Measurements from ENCODE around the gene SMTNL2.
"Not testable (repeated sequence)": the region's sequence is repeated elsewhere in the genome, so short reads cannot be mapped to it uniquely, and the experiment has no call there.

Gene SMTNL2

GRCh38 chr17:4639301-4640059 lies 55.2 kb downstream of the SMTNL2 start:
- not testable (repeated sequence) for DNase-seq

- not testable (repeated sequence) for DNase-seq
Observed at GRCh38 chr17:4640569-4641188, 56.4 kb downstream of the SMTNL2 start.

- no peak for DNase-seq
Observed at GRCh38 chr17:4641297-4642195, 57.2 kb downstream of the SMTNL2 start, which contains the start of gene ALOX15. Gene ALOX15 (minus strand): TSS chr17:4641678. CDS start chr17:4641651, 27 bp downstream.

GRCh38 chr17:4642286-4642685 lies 58.0 kb downstream of the SMTNL2 start:
- DNase-seq, result no peak

DNA sequence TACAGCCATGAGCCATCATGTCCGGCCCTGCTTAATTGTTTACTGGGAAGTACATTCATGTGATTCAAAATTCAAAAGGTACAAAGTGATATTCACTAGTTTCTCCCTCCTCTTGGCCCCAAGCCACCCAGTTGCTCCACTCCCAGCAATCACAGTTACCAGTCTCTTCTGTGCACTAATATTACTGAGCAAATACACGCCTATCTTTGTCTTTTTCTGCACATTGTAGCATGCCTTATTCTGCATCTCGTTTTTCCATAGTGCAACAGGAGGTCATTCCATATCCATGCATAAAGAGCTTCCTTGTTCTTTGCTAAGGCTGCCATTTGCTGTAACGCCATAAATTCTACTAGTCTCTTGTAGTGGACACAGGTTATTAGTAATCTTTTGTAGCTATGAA lies 59.3 kb downstream of the SMTNL2 start:
- DNase-seq, result no peak

GRCh38 chr17:4645642-4646041 lies 61.3 kb downstream of the SMTNL2 start:
- no peak for DNase-seq

DNA sequence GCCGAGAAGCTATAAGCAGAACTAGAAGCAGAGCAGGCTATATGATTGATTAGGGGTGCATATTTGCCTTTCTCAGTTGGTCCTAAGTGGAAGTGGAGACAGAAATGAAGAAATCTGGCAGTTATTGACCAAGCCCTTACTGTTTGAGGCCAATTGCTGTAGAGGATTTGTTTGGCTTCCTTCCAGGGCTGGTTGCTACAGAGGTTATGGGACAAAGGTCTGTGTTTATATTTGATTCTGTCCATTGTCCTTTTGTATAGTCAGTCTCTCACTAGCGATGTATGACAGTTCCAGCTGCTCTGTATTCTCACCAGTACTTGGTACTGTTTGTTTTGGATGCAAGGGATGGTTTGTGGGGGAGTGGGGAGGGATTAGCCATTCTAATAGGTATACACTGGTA lies 64.4 kb downstream of the SMTNL2 start:
- no peak for DNase-seq

GRCh38 chr17:4652997-4653396 lies 68.7 kb downstream of the SMTNL2 start:
- no peak for DNase-seq

- DNase-seq, result not testable (repeated sequence)
Observed at GRCh38 chr17:4655933-4656332, 71.6 kb downstream of the SMTNL2 start.

DNA sequence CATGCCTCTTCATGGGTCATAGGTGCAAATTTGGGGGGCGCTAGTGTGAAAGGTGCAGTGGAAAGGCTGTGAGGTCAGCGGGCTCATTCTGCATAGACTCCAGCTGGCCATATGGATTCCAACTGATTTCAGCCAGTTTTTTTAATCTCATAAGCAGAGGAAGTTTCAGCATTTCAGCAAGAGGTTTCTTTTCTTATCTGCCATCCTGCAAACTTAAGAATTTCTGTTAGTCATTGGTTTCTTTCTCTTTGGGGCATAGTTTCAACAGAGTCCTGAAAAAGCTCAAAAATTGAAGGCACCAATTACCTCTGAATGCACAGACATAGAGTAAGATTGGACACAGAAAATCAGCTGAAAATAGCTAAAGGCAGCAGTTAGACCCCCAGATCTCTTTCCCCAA lies 73.3 kb downstream of the SMTNL2 start:
- DNase-seq, result no peak

Data from KG1 (cell line).